GM19455 (cell line): ENCODE measurements around the gene NDUFC2.
"Not testable (repeated sequence)": the region's sequence is repeated elsewhere in the genome, so short reads cannot be mapped to it uniquely, and the experiment has no call there.

Experiments used
- ATAC-seq: cut with Tn5 transposase; IDR thresholded peaks from one replicate; pipeline ENCODE4 v1.9.1; 2021; ENCODE audit not compliant: unreplicated experiment

The NDUFC2 gene

DNA sequence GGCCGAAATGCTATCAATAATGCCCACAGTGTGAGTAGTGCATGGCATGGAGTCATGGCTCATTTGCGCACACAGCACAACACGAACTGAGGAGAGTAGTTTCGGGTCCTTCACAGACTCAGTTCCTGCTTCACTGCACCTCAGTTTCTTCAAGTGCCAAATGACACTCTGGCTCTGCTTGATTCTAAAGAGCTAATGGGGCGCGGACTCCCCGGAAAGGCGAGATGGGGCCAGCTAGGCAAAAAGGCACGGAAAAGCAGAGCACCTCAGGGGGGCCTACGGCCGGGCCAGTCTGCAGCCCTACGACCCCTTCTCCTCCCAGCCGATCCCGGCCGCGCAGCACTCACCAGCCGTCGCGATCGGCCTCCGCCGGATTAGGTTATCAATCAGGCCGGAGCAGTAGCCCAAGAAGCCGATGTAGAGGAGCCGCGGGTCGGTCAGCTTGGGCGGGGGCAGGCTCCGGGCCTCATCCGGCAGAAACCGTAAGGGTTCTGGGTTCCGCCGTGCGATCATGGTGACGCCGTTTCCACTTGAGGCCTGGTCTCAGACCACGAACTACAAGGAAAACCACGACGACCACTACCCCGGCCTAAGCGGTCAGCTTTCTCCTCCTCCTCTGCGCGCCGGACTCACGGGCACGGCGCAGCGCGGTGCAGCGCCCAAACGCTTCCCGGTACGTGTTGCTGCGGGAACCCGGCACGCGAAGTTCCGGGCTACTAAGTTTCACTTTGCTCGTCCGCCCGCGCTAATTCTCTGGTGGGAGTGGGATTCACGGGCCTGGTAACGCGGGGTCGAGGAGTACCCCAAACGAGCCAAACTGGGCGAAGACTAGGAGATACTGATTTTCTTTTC lies at the start of gene NDUFC2:
NDUFC2 (minus strand) TSS at position 631 of the 852 bp plus-strand sequence; CDS start at position 513, 118 bp downstream.
- ATAC-seq: peak; percentile 90

DNA sequence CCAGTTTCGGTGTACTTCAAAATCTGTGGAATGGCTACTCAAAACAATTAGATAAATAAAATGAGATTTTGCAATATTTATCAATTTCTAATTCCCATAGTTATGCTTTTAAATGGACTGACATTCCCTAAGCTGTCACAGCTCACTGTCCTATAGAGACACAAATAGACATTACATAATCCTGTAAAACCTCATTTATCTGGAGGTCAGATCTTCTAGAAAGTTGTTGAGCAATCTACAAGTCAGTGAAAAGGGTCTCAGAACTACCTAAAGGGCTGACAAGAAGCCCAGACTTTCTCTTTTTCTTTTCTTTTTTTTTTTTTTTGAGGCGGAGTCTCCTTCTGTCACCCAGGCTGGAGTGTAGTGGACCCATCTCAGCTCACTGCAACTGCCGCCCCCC lies 47.7 kb upstream of the NDUFC2 start:
- no peak for ATAC-seq

DNA sequence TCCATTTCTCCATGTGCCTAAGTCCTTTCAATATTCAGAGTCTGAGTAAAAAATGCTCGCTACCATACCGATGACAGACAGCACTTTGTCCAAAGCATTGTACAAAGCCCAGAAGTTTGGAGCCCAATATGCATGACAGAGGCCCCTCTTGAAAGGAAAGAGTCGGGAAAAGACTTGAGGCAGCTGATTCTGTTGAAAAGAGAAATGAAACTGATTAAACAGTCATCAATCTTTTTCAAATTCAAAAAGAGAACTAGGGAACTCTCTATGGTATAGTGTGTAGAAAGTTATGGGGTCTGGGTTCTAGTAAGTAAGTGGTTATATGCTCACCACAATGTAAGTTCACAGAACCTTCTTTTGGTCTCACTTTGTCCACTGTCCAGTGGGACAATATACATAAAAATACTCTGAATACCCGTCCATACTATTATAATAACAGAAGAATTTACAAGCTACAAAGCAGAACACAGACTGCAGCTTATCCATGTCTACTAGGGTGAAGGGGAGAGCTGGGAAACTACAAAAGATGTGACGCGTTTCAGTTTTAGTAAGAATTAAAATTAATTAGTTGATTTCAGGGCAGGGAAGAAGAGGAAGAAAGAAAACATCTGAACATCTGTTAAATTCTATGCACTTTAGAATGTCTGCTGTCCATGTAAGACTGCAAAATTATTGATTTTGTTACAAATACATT lies 33.1 kb upstream of the NDUFC2 start:
- ATAC-seq: peak; percentile 80

DNA sequence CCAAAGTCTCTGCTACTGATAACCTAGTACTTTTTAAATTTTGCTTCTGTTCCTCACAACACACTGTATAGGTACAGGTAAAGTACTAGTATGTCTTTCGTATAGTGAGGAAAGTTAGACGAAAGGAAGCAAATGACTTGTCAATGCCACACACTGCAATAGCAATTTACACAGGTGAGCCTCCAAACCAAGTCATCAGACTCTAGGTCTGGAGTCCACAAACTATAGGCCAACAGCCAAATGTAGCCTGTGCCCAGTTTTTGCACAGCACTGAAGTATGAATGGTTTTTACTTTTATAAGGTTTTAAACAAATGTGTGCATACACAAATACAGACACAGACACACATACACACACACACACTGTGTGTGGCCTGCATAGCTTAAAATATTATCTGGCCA lies 31.6 kb upstream of the NDUFC2 start:
- ATAC-seq: no peak

DNA sequence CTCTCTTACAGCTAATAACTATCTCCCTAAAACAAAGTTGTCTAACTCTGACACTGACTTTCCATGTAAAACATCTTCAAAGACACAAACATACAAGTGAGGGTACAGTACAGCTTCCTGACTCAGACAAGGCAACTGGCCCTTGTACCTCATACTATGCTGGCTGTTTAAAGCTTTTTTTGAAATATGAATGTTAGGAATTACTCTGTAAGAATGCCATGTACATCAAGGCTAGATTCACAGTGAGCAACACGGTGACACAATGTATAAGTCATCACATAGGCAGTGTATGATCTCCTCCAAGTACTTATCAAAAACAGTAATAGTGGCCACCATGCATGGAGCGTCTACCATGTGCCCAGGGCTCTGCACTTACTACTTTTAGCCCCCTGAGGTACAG lies 31.2 kb upstream of the NDUFC2 start:
- ATAC-seq: no peak

DNA sequence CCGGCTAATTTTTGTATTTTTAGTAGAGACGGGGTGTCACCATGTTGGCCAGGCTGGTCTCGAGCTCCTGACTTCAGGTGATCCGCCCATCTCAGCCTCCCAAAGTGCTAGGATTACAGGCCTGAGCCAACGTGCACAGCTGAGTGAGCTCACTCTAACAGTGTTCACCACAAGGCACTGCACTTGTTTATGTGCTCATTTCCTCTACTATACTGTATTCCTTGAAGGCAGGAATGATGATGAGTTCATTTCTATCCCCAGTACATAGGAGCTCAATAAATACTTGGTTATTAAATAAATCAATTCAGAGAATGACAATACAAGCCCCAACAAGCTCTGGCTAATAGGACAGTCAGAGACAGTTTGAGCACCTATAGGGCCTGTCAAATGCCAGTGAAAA lies 30.7 kb upstream of the NDUFC2 start:
- ATAC-seq: no peak

DNA sequence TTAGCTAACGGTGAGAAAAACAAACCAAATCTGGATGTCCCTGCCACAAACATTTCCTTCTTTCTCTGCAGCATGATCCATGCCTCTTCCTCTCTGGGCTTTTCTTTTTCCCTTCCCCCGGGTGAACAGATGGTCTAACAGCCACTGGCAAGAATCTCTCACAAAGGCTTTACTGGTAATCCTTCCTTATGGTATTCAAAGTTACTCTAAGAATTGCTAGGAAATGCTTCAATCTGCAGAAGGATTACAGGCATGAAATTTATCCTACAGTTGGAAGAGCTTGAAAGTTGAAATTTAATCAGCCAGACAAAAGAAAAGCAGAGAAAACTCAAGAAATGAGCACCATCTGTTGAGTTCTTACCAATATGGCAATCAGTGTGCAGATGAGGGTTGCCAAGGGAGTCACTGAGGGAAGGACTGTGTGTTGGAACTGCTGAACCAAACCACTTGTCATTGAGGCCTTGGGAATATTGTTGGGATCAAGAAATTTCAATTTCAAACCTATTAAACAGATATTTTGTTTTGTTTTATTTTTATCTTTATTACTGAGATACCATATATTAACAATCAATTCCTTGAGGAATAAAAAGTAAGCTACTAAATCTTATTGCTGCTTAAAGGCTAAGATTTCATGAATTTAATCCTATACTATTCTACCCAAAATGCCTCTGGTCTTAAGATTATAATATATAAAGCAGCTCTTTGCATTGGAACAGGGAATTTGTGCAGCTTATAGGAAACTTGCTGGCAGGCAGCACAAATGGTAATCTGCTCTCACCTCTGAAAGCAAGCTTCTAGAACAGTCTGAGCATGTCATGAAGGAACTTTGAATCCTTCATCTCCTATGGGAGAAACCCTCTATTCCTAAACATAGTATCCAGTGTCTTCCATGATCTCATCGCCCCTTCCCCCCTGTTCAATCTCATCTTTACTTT lies 29.7 kb upstream of the NDUFC2 start:
- ATAC-seq: no peak

DNA sequence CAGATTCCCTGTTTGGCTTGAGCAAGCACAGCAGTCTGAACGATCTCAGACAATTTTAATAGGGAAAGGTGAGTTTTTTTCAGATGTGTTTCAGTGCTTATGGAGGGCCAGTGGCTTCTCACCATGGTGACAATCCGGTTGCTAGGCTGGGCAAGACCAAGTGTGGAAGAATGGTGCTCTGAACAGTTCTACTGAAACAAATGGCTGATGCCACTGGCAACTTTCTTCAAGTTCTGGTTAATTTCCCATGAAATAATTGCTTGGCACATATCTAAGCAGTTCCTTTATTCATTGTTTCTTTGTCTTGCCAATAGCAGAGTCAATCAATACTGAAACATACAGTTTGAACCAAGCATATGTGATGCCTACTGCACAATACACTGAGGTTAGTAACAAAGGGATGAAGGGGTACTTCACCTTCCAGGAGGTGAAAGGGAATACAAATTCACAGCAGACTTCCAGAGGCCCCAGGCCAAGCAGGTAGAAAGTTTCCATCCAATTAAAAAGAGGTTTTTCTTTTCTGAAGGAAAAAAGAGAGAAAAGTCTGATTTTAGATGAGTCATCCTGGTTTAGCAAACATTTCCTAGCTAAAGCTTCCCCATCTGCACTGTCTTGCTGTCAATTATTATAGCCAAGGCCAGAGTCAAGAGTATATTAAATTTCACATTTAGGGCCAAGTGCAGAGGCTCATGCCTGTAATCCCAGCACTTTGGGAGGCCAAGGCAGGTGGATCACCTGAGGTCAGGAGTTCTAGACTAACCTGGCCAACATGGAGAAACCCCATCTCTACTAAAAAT lies 21.2 kb upstream of the NDUFC2 start:
- no peak for ATAC-seq

DNA sequence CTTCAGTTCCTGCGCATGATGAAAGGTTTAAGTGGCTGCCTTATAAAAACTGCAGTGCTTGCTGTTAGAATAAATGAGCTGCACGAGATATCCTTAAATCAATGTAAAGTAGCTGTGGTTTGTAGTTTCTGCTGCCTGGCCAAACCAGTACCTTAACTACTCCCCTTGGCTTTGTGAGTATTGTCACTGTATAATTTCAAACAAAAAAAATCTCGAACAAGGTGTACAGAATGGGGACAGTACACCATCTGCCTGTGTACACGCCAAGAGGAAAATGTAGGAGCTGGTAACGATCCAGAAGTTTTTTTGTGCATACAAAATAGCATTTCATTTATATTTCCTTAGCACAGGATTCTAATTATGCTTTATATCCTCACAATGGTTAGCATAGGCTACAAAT lies 20.6 kb upstream of the NDUFC2 start:
- ATAC-seq: no peak

DNA sequence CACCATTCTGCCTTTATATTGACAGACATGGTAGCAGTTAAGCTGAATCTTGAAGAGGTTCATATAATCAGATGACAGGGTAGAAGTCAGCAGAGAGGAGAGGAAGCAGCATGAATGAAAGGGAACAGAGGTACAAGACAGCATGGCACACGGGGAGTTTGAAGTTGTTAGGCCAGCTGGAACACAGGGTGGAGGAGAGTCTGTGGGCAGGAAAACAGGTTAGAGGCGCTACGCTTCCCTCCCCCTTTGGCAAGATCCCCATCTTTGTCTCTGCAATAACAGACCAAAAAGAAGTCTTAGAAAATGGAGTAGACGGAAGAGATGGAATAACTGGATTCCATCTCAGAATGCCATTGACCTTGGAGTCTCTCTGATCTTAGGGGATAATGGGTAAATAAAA lies 20.0 kb upstream of the NDUFC2 start:
- no peak for ATAC-seq

DNA sequence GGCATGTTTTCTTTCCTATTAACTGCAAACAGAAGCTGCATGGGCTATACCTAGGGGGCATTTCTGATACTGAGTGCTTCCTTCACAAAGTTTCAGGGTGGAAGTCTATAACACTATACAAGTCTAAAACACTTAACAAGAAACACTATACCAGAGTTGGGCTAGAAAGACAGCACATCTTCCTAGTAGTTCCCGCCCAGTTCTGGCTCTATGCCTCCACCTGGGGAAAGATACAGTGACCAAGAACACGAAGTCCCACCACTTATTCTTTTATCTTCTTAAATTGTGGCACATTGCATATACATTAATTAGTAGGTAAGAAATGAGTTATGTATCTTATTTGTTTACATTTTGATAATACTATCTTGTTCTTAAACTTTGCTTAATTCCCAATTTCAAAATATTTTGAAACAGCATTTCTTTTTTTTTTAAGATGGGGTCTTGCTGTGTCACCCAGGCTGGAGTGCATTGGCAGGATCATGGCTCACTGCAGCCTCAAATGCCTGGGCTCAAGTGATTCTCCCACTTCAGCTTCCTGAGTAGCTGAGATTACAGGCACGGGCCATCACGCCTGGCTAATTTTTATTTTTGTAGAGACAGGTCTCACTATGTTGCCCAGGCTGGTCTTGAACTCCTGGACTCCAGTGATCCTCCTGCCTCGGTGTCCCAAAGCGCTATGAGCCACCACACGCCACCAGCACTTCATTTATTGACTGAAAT lies 18.2 kb upstream of the NDUFC2 start:
- ATAC-seq: no peak

DNA sequence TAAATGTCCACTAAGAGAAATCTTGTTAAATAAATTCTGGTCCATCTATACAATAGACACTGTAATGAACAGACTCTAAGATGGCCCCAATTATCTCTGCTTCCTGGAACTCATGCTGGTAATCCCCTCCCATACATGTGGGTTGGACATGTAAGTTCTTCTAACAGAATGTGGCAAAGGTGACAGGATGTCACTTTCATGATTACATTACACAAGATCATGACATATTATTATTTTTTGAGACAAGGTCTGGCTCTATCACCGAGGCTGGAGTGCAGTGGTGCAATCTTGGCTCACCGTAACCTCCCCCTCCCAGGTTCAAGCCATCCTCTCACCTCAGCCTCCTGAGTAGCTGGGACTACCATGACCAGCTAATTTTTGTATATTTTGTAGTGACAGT lies 14.6 kb upstream of the NDUFC2 start:
- ATAC-seq: no peak

DNA sequence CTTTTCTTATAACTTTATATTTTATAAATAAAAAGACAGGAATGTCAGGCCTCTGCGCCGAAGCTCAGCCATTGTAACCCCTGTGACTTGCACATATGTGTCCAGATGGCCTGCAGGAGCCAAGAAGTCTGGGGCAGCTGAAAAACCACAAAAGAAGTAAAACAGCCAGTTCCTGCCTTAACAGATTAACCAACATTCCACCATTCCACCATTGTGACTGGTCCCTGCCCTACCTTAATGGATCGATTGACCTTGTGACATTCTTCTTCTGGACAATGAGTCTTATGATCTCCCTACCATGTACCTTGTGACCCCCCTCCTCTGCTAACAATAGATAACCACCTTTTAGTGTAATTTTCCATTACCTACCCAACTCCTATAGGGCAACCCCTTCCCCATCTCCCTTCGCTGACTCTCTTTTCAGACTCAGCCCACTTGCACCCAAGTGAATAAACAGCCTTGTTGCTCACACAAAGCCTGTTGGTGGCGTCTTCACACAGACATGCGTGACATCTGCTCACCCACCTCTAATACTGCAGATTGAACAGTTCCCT lies 6.9 kb upstream of the NDUFC2 start:
- not testable (repeated sequence) for ATAC-seq

DNA sequence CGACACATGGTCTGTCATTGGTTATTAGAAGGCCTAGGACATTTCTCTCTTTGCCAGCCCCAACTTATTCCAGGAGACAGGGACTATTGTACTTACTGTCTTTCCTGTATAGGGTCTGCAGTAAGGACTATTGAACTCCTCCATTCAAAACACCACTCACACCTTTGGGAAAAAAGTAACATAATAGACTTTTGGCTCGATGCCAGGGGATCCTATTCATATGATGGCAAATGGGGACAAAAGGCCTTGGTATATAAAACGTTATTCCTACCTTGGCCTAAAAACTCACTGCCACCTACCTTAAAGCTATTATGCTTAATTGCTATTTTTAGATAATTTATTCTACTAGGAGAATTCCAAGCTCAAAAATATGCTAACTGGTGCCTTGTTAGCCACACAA lies 6.3 kb upstream of the NDUFC2 start:
- no peak for ATAC-seq

DNA sequence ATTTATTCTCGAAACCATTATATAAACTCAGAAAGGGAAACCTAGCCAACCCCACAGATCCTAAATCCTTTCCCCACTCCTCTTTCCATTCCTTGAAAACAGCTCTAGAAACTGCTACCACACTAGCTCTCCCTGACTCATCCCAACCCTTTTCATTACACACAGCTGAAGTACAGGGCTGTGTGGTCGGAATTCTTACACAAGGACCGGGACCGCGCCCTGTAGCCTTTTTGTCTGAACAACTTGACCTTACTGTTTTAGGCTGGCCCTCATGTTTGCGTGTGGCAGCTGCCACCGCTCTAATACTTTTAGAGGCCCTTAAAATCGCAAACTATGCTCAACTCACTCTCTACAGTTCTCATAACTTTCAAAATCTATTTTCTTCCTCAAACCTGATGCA lies 4.8 kb upstream of the NDUFC2 start:
- not testable (repeated sequence) for ATAC-seq

DNA sequence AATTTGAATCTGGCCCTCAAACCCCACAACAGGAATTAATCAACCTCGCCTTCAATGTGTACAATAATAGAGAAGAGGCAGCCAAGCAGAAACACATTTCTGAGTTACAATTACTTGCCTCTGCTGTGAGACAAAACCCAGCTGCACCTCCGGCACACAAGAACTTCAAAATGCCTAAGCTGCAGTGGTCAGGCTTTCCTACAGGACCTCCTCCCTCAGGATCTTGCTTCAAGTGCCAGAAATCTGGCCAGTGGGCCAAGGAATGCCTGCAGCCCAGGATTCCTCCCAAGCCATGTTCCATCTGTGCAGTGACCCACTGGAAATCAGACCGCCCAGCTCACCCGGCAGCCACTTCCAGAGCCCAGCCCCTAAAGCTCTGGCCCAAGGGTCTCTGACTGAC lies 3.4 kb upstream of the NDUFC2 start:
- ATAC-seq: no peak

DNA sequence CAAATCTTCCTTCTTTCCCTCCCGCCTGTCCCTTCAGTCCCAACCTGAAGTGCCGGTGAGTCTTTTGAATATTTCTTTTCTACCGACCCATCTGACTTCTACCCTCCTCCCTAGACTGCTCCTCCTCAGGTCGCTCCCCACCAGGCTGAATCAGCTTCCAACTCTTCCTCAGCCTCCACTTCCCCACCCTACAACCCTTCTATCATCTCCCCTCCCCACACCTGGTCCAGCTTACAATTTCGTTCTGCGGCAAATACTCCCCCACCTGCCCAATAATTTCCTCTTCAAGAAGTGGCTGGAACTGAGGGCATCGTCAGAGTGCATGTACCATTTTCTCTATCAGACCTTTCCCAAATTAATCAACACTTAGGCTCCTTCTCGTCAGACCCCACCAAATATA lies 2.5 kb upstream of the NDUFC2 start:
- no peak for ATAC-seq

DNA sequence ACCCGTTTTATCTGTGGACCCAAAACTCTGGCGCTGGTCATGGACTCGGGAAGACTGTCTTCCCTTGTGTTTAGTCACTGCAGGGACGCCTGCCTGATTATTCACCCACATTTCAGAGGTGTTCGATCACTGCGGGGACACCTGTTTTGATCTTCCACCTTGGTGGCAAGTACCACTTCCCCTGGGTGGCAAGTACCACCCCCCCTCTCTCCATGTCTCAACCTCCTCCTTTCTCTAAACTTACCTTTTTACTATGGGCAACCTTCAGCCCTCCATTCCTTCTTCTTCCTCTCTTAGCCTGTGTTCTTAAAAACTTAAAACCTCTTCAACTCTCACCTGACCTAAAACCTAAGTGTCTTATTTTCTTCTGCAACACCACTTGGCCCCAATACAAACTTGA lies 1.9 kb upstream of the NDUFC2 start:
- ATAC-seq: no peak

DNA sequence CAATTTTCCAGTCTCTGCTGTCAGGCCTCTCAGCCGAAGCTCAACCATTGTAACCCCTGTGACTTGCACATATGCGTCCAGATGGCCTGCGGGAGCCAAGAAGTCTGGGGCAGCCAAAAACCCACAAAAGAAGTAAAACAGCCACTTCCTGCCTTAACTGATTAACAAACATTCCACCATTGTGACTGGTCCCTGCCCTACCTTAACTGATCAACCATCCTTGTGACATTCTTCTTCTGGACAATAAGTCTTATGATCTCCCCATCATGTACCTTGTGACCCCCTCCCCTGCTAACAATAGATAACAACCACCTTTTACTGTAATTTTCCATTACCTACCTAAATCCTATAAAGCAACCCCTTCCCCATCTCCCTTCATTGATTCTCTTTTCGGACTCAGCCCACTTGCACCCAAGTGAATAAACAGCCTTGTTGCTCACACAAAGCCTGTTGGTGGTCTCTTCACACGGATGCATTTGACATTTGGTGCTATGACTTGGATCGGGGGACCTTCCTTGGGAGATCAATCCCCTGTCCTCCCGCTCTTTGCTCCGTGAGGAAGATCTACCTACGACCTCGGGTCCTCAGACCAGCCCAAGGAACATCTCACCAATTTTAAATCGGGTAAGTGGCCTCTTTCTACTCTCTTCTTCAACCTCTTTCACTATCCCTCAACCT lies 1.3 kb upstream of the NDUFC2 start:
- ATAC-seq: no peak
